T-helper 1 cell treated with Interleukin-12 subunit alpha and Interleukin-12 subunit beta and Interleukin-4 antibody, amounts not matched to agents 30 ng/mL and 1 ng/mL, for 36 hours (primary cell): ENCODE results near the gene RNF125. TPM values are rescaled to one million over a fixed set of nuclear protein-coding genes. Genes with fewer than 3 reads are reported as not detected.

Source experiments
- total RNA-seq: library from RNA; stranded (reverse); gene quantifications from 2 replicates; pipeline ENCODE4 v1.2.3, GENCODE V29; 2022

The RNF125 gene
- total RNA-seq, 1 donor from 2014 or later = 40.3 TPM

Other genes starting within 250 kb of the RNF125 start
- 40.6 and 48.4 TPM in 2 replicates for gene TRAPPC8, start 75.7 kb upstream of the RNF125 start, total RNA-seq
- gene RNF138, start 73.0 kb downstream of the RNF125 start, total RNA-seq = 65.4 and 67.8 TPM in 2 replicates
- 0.10 TPM in 1 of 2 replicates, not detected in the other for gene MEP1B, start 171.2 kb downstream of the RNF125 start, total RNA-seq